HG03571 (cell line): ENCODE data around the gene AK9.
"Not testable (repeated sequence)": the region's sequence is repeated elsewhere in the genome, so short reads cannot be mapped to it uniquely, and the experiment has no call there.

ENCODE experiments used
- ATAC-seq: cut with Tn5 transposase; IDR thresholded peaks from one replicate; pipeline ENCODE4 v1.9.1; 2021; ENCODE audit not compliant: unreplicated experiment

AK9 gene

GRCh38 chr6:109690737-109691621 is at the start of gene AK9, which contains the start of gene FIG4:
Gene AK9, minus strand, starts transcription at chr6:109691202. Its CDS starts 15,457 bp downstream, at chr6:109675745.
Gene FIG4, plus strand, starts transcription at chr6:109691296. Its CDS starts 140 bp downstream, at chr6:109691436.
- ATAC-seq = peak; percentile 94

GRCh38 chr6:109740787-109741186 is 49.8 kb upstream of the AK9 start:
- ATAC-seq = no peak

DNA sequence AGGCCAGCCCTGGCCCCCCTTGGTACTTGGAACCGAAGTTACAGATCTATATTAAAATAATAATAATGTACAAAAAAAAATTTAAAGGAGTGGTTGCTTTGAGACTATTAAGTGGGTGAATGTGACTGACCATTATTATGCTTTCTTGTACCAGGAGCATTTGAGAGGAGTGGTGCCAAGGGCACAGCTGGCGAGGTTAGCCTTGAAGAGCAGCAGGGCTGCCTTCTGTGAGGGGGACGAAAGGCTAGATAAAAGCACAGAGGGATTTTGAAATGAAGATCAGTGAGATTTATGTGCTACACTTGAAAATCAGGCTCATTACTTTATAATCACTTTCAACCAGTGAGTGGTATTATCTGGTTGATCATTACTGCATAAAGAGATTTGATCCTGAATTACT is 48.7 kb upstream of the AK9 start:
- no peak for ATAC-seq

GRCh38 chr6:109738667-109739066 is 47.7 kb upstream of the AK9 start:
- ATAC-seq = no peak

GRCh38 chr6:109738255-109738654 is 47.3 kb upstream of the AK9 start:
- no peak for ATAC-seq

GRCh38 chr6:109736273-109737025 is 45.4 kb upstream of the AK9 start:
- no peak for ATAC-seq

GRCh38 chr6:109725250-109725649 is 34.2 kb upstream of the AK9 start:
- not testable (repeated sequence) for ATAC-seq

DNA sequence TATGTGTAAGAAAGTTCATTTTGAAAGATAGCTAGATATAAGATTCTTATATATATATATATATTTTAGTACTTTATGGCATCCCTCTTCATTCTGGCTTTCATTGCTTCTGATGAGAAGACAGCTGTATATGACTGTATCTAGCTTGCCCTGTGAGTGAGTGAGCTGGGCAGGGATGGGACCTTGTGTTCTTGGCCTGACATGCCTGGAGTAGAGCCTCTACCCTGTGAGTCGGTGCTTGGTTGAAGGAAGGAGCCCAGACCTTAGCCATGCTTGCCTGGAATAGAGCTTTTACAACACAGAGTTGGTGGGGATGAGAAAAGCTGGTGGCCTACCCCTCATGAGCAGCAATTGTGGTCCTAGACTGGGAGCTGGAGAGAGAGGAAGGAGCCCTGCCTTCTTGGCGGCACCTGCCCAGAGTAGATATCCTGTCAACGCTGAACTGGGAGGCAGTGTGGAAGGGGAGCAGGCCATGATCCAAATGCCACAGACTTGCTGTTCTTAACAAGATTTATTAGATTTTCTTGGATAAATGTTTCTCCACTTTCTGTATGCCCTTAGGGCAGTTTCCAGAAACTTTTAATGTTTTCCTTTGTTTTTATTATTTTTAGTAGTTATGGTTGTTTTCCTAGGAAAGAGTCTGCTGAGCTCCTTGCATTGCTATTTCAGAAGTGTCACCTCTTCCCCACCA is 31.7 kb upstream of the AK9 start:
- ATAC-seq = no peak

DNA sequence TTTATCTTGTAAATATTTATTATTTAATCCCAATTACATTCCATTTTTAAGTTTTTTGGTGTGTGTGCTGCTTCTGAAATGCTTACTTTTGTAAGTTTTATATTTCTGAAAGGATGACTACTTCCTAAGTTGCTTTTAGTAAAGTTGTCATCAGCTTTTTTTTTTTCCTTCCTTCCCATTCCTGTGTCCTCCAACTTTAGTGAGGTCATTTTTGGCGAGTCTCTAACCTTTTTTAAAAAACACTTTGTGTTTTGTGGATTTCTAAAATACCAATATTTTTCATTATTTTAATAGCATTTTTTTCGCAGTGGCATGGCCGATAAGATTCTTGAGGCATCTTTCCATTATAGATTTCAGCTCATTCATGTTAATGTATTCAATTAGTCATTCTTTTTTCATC is 31.0 kb upstream of the AK9 start:
- ATAC-seq = no peak

DNA sequence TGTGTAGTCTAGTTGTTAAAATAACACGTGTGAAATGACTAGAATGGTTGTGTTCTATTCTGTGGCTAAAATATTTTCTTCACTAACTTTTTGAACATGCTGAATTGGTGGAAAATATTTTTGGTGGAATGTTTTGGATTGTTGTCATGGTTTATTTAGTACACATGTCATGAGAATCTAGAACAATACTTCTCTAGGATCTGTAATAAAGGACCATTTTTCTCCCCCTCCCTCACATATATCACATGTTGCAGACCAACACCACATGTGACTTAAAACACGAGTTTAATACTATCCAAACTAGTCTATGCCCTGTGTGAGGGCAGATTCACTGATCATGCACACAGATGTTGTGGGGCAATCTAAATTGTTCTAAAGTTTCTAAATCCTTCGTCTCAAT is 29.3 kb upstream of the AK9 start:
- no peak for ATAC-seq

DNA sequence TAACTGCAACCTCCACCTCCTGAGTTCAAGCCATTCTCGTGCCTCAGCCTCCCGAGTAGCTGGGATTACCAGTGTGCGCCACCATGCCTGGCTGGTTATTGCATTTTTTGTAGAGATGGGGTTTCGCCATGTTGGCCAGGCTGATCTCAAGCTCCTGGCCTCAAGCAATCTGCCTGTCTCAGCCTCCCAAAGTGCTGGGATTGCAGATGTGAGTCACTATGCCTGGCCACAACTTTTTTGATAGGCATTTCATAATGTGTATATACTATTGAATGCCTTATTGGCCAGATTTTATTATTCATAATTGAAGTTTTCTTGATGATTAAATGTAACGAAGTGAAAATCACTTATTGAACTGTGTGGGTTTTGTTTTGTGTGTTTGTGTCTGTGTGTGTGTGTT is 28.0 kb upstream of the AK9 start:
- ATAC-seq = no peak

DNA sequence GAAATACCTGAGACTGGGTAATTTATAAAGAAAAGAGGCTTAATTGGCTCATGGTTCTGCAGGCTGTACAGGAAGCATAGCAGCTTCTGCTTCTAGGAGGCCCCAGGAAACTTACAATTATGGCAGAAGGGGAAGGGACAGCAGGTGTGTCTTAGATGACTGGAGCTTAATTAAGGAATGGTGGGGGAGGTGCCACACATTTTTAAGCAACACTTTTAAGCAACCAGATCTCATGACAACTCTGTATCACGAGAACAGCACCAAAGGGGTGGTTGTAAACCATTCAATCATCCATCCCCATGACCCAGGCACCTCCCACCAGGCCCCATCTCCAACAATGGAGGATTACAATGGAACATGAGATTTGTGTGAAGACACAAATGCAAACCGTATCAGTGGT is 27.0 kb upstream of the AK9 start:
- no peak for ATAC-seq

DNA sequence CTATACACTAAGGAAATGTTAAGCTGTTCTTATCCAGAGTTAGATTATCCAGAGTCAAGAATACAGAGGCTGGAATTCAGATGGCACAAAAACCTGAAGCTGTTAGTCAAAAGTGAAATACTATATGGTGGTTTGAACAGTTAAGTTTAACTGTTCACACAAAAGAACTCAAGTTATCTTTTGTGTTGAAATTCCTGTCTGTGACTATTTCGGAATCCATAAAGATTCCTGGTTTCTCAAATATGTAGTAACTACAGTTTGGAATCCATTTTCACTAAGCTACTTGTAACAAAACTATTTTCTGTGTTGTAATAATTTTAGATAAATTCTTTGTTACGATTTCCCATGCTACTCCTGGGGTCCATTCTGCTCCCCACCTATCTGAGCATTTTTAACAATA is 24.6 kb upstream of the AK9 start:
- no peak for ATAC-seq

- ATAC-seq = no peak
These were observed 23.6 kb upstream of the AK9 start for GRCh38 chr6:109714611-109715010.

- no peak for ATAC-seq
These were observed 23.2 kb upstream of the AK9 start for GRCh38 chr6:109714166-109714565.

DNA sequence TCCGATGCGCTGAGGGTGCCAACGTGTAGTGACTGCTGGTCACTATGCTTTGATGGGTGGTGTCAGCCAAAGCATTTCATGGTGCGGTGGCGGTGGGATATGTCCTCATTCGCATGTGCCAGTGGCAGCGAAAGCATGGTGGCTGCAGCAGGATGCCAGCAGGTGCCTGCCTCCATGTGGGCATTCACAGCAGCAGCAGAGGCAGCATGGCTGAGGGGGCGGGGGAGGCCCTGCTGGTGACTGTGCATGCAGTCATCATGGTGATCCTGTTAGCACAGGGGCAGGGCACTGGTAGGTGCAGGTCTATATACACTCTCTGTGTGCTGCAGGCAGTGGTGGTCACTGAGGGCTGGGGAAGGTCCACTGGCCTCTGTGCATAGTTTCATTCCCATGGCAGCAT is 22.1 kb upstream of the AK9 start:
- no peak for ATAC-seq

- ATAC-seq = not testable (repeated sequence)
These were observed 17.1 kb upstream of the AK9 start for GRCh38 chr6:109708099-109708498.

- ATAC-seq = no peak
These were observed 15.5 kb upstream of the AK9 start for GRCh38 chr6:109706513-109706912.

DNA sequence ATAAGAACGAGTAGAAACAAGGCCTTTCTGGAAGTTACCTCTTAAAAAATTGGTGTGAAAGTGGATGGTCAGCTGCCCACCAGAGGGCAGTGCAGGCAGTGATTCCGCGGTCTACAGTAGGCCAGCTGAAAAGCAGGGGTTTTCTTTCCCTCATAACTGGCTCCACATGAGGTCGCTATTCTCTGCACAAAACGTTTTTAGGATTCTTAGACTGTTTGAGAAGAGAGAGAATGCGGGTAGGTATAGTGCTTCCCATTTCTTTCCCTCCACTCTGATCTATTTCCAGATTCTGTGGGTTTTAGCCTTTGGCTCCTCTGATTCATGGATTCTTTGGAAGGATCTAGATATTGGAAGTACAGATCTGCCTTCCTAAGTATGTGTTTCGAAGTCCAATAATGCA is 14.3 kb upstream of the AK9 start:
- ATAC-seq = peak; percentile 93

GRCh38 chr6:109702791-109703190 is 11.8 kb upstream of the AK9 start:
- no peak for ATAC-seq

DNA sequence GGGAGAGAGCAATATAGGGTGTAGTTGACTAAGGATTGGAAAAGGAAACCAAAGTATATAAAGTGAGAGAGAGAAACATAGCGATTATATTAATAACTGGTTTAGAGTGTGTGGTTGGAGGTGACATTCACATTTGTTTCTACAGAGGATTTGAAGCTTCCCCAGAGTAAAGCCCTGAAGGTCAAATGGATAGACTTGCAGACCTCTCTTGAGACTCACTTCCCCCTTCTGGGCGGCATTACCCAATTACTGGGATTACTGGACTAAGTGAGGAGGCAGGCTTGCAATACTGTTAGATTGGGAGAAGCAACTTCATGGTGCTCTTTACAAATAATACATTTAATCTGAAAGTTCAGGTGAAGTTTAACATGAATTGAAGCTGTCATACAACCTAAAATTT is 10.8 kb upstream of the AK9 start:
- ATAC-seq = no peak

- no peak for ATAC-seq
These were observed 10.2 kb upstream of the AK9 start for GRCh38 chr6:109701221-109701620.
